ENCODE results near the gene CAPN6. TPM values are rescaled to one million over a fixed set of nuclear protein-coding genes. Genes with fewer than 3 reads are reported as not detected.

CAPN6 gene
- polyA plus RNA-seq, 1 donor (not counting 4 experiments of a cell fraction or from before 2014, with no cell fraction given): 0.03 TPM

DNA sequence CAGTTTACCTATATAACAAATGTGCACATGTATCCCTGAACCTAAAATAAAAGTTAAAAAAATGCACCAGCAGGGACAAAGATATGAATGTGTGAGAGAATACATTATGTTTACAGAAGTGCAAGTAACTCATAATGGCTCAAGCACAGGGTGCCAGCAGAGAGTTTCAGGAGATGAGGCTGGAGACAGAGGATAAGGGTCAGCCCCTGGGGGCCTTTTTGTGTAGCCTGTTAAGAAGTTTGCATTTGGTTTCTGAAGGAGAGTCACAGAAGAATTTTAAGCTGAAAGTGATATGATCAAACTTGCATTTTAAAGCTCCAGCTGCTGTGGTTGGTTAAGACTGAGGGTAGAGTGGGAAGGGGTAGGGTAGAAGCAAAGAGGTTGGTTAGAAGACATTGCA, 48.6 kb upstream of the CAPN6 start:
- Histone ChIP-seq H2AFZ (ENCODE audit: control insufficient read depth, low read length) (no peak overlapping the region), H3K4me2 (ENCODE audit: control insufficient read depth, extremely low read depth, insufficient read depth, low read depth, low read length) (no peak overlapping the region), H4K20me1 (ENCODE audit: control insufficient read depth, extremely low read depth, insufficient read depth, low read length) (no peaks in the 10 kb centered on the region), H3K27me3 (ENCODE audit: control insufficient read depth, extremely low read depth, insufficient read depth, low read length) (peaks cover 4% of the 10 kb centered on the region), H3K79me2 (ENCODE audit: control insufficient read depth, insufficient read depth, low read length) (no peaks in the 10 kb centered on the region), H3K9me3 (ENCODE audit: control insufficient read depth, low read depth, low read length) (no peaks in the 10 kb centered on the region), H3K4me3 (ENCODE audit: control insufficient read depth in 2 of 3, extremely low read depth in 1 of 3, insufficient read depth in 2 of 3, low read depth in 1 of 3, low read length in 3 of 3) (no peak overlapping the region), H3K4me1 (ENCODE audit: control insufficient read depth, extremely low read depth, insufficient read depth, low read length) (no peaks in the 10 kb centered on the region), H3K36me3 (ENCODE audit: control insufficient read depth in 2 of 2, extremely low read depth in 1 of 2, insufficient read depth in 2 of 2, low read length in 2 of 2) (no peaks in the 10 kb centered on the region), H3K9ac (ENCODE audit: control insufficient read depth, extremely low read depth, insufficient read depth, low read length) (no peak overlapping the region), H3K27ac (ENCODE audit: control insufficient read depth, insufficient read depth, low read length) (no peak overlapping the region), H3K9me1 (ENCODE audit: control insufficient read depth, extremely low read depth, insufficient read depth, low read length) (no peaks in the 10 kb centered on the region)
- no peak for FAIRE-seq
- dilution Hi-C loops (cut with MboI; ENCODE audit: extremely low pct_ligation_motif_present, low sequenced_read_pairs): no loop called here
- no peak for TF ChIP-seq EZH2 (IDR thresholded peaks at IDR 0.05; ENCODE audit: low read length)
- TF ChIP-seq, protein P1, sequence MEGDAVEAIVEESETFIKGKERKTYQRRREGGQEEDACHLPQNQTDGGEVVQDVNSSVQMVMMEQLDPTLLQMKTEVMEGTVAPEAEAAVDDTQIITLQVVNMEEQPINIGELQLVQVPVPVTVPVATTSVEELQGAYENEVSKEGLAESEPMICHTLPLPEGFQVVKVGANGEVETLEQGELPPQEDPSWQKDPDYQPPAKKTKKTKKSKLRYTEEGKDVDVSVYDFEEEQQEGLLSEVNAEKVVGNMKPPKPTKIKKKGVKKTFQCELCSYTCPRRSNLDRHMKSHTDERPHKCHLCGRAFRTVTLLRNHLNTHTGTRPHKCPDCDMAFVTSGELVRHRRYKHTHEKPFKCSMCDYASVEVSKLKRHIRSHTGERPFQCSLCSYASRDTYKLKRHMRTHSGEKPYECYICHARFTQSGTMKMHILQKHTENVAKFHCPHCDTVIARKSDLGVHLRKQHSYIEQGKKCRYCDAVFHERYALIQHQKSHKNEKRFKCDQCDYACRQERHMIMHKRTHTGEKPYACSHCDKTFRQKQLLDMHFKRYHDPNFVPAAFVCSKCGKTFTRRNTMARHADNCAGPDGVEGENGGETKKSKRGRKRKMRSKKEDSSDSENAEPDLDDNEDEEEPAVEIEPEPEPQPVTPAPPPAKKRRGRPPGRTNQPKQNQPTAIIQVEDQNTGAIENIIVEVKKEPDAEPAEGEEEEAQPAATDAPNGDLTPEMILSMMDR (optimal IDR thresholded peaks at IDR 0.05 in 1 of 3, IDR thresholded peaks at IDR 0.05 in 1 of 3, conservative IDR thresholded peaks at IDR 0.05 in 1 of 3; ENCODE audit: extremely low read depth in 1 of 3, insufficient read depth in 2 of 3, low read length in 3 of 3): no peak
- no peak for DNase-seq (ENCODE audit: low read depth, low spot score)

DNA sequence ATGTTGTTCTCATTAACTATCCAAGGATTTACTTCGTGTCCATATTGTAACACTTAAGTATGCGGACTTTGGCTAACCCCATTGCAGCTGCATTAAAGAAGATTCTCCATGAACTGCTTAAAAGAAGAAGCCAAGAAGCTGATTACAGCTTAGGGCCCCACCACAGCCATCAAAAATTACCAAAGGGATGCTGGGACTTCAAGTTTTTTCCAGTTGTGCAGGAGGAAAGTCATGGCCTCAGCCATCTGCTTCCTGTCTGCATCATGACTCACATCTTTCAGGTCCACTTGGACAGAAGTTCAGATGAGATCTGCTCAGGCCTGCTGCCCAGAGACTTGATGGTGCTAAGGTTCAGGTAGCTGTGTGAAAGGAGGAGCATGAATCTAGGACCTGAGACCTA, 38.8 kb upstream of the CAPN6 start:
- no peak overlapping the region for H3K9ac ChIP-seq (ENCODE audit: control insufficient read depth, extremely low read depth, insufficient read depth, low read length)
- H3K9me3 ChIP-seq (ENCODE audit: control insufficient read depth, low read depth, low read length): no peaks in the 10 kb centered on the region
- no peaks in the 10 kb centered on the region for H4K20me1 ChIP-seq (ENCODE audit: control insufficient read depth, extremely low read depth, insufficient read depth, low read length)
- dilution Hi-C loops (cut with MboI; ENCODE audit: extremely low pct_ligation_motif_present, low sequenced_read_pairs): no loop called here
- H2AFZ ChIP-seq (ENCODE audit: control insufficient read depth, low read length): no peak overlapping the region
- no peaks in the 10 kb centered on the region for H3K4me1 ChIP-seq (ENCODE audit: control insufficient read depth, extremely low read depth, insufficient read depth, low read length)
- FAIRE-seq (no peak), DNase-seq (ENCODE audit: low read depth, low spot score) (no peak)
- no peak overlapping the region for H3K27ac ChIP-seq (ENCODE audit: control insufficient read depth, insufficient read depth, low read length)
- H3K79me2 ChIP-seq (ENCODE audit: control insufficient read depth, insufficient read depth, low read length): no peaks in the 10 kb centered on the region
- no peak overlapping the region for H3K4me3 ChIP-seq (ENCODE audit: control insufficient read depth in 2 of 3, extremely low read depth in 1 of 3, insufficient read depth in 2 of 3, low read depth in 1 of 3, low read length in 3 of 3)
- H3K4me2 ChIP-seq (ENCODE audit: control insufficient read depth, extremely low read depth, insufficient read depth, low read depth, low read length): no peak overlapping the region
- H3K36me3 ChIP-seq (ENCODE audit: control insufficient read depth in 2 of 2, extremely low read depth in 1 of 2, insufficient read depth in 2 of 2, low read length in 2 of 2): no peaks in the 10 kb centered on the region
- H3K9me1 ChIP-seq (ENCODE audit: control insufficient read depth, extremely low read depth, insufficient read depth, low read length): no peaks in the 10 kb centered on the region
- TF ChIP-seq, protein P1 (optimal IDR thresholded peaks at IDR 0.05 in 1 of 3, IDR thresholded peaks at IDR 0.05 in 1 of 3, conservative IDR thresholded peaks at IDR 0.05 in 1 of 3; ENCODE audit: extremely low read depth in 1 of 3, insufficient read depth in 2 of 3, low read length in 3 of 3): no peak
- TF ChIP-seq EZH2 (IDR thresholded peaks at IDR 0.05; ENCODE audit: low read length): no peak
- H3K27me3 ChIP-seq (ENCODE audit: control insufficient read depth, extremely low read depth, insufficient read depth, low read length): no peaks in the 10 kb centered on the region
